ENCODE measurements around the gene SGK2. TPM values are rescaled to one million over a fixed set of nuclear protein-coding genes. Genes with fewer than 3 reads are reported as not detected.

Gene SGK2
- total RNA-seq, 4 donors from 2014 or later: 1.8 to 13.6 (median 5.3) TPM

DNA sequence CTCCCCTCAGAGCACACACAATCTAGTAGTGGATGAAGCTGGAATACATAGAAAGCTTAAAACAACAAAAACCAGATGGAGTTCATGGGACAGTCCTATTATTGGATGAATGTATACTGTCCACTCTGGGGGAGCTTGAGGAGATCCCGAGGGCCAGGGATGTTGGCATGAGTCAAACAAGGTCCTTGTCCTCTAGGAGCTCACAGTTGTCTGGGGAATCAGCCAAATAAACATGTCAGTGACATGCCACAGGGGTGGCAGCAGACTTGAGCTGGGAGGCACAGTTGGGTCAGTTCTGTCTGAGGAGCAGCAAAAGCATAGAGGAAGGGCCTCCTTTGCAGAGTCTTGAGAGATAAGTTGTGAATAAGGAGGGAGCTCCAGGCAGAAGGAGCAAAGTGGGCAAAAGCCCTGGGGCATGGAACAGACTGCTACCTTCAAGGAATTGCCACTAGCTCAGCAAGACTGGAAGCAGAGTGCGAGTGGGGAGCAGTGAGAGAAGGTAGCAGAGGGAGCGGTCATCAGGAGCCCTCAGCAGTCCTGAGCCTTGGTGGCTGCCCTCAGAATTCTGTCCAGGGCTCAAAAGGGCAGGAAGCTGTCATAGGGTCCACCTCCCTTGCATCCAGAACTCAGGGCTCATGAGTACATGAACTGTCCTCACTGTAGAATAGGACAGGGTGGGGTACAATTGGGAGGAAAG, 29.2 kb upstream of the SGK2 start:
- intact Hi-C loops (cut with DNase I; ENCODE audit: low total_unique reads): loop anchor here (10.0 kb wide), 1 partner anchor 555 kb away; no protein-coding TSS in a partner anchor

DNA sequence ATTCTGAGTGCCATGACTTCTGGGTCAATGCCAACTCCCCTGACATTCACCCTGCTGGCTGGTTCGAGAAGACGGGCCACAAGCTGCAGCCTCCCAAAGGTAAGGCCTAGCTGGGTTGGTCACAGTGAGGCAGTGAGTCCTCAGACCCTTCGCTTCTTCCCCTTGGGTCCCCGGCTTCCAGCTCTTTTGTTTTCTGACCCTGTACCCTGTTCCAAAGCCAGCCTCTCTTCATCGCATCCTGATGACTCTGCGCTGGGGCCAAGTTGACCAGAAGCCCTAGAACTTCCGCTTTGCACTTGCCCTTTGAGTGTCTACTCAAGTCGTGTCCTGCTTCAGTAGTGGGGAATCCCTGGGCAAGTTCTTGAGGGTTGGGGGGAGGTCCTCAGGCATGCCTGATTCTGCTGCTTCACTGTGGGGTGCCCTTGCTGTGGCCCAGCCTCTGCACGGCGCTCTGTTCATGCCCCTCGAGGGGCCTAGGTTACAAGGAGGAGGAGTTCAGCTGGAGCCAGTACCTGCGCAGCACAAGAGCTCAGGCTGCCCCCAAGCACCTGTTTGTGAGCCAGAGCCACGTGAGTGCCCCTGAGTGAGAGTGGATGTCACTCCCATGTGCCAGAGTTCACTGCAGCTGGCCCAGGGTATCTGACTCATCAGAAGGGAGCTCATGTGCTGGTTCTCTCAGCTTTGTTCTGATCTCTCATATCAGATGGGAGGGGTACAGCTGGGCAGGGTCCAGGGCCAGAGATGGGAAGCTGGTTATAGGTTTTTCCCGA, 28.3 kb upstream of the SGK2 start:
- WGBS, 2 donors: 79 to 84% methylated on average over 14 of the region's 14 CpGs
- no peak overlapping the region for H3K4me3 ChIP-seq (ENCODE audit: low read depth, poor library complexity, severe bottlenecking)
- no peak for TF ChIP-seq POLR2A (IDR thresholded peaks at IDR 0.05)
- TF ChIP-seq, protein P1, sequence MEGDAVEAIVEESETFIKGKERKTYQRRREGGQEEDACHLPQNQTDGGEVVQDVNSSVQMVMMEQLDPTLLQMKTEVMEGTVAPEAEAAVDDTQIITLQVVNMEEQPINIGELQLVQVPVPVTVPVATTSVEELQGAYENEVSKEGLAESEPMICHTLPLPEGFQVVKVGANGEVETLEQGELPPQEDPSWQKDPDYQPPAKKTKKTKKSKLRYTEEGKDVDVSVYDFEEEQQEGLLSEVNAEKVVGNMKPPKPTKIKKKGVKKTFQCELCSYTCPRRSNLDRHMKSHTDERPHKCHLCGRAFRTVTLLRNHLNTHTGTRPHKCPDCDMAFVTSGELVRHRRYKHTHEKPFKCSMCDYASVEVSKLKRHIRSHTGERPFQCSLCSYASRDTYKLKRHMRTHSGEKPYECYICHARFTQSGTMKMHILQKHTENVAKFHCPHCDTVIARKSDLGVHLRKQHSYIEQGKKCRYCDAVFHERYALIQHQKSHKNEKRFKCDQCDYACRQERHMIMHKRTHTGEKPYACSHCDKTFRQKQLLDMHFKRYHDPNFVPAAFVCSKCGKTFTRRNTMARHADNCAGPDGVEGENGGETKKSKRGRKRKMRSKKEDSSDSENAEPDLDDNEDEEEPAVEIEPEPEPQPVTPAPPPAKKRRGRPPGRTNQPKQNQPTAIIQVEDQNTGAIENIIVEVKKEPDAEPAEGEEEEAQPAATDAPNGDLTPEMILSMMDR (IDR thresholded peaks at IDR 0.05): no peak
- intact Hi-C loops (cut with DNase I; ENCODE audit: low total_unique reads): loop anchor here (10.0 kb wide), 1 partner anchor 554 kb away; no protein-coding TSS in a partner anchor
- DNase-seq (ENCODE audit: low spot score in 2 of 2): peak in 1 of 2 donors; percentile 82

More for the DNA sequence above, 29.2 kb upstream of the SGK2 start:
- 86 to 90% methylated on average over 3 of the region's 3 CpGs for WGBS, 2 donors
- peak in 1 of 2 donors; percentile 29 for DNase-seq (ENCODE audit: low spot score in 2 of 2)
- no peak overlapping the region for H3K4me3 ChIP-seq (ENCODE audit: low read depth, poor library complexity, severe bottlenecking)
- TF ChIP-seq, protein P1 (IDR thresholded peaks at IDR 0.05): no peak
- no peak for TF ChIP-seq POLR2A (IDR thresholded peaks at IDR 0.05)

DNA sequence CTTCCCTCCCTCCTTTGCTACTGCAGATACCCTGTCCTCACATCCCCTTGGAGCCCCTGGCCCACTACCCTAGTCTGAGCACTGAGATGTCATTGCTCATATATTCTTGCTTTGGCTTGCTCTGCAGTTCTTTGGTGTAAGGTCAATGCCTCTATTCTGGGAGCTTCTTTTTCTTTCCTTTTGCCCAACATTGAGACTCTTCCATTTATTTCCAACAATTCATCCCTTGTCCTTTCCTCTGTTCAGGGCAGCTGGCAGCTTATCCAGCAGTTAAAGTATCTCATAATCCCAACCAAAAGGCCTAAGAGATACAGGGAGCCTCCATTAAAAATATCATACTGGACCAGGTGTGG, 27.8 kb upstream of the SGK2 start:
- TF ChIP-seq, protein P1 (IDR thresholded peaks at IDR 0.05): no peak
- no peak for TF ChIP-seq POLR2A (IDR thresholded peaks at IDR 0.05)
- H3K4me3 ChIP-seq (ENCODE audit: low read depth, poor library complexity, severe bottlenecking): no peak overlapping the region
- intact Hi-C loops (cut with DNase I; ENCODE audit: low total_unique reads): loop anchor here (10.0 kb wide), 1 partner anchor 554 kb away; no protein-coding TSS in a partner anchor
- no peak for DNase-seq (ENCODE audit: low spot score in 2 of 2)

DNA sequence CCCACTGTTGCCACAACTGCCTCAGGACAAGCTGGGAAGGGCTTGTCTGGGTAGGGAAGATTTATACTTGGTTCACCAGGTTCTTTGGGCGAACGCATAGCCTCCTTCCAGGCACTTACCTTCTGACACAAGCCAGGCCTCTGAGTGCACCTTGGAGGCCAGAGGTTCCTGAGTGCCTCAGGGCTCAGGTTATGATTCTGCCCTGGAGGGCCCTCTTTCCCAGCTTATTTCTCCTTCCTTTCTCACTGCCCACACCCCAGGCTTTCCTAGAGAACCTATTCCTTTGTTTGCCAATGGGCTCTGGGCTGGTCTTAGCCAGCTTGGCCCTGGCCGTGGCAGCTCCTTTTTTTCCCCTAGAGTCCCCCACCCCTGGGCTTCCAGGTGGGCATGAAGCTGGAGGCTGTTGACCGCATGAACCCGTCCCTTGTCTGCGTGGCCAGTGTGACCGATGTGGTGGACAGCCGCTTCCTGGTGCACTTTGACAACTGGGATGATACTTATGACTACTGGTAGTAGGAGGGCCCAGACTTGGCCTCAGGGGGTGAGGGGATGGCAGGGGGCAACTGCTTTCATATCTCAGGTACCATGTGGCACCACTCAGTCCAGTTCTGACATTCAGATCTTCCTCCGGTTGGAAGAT, 26.3 kb upstream of the SGK2 start:
- intact Hi-C loops (cut with DNase I; ENCODE audit: low total_unique reads): loop anchor here (10.0 kb wide), 1 partner anchor 552 kb away; no protein-coding TSS in a partner anchor
- peak in 1 of 2 donors; percentile 73 for DNase-seq (ENCODE audit: low spot score in 2 of 2)
- no peak for TF ChIP-seq POLR2A (IDR thresholded peaks at IDR 0.05)
- TF ChIP-seq, protein P1 (IDR thresholded peaks at IDR 0.05): no peak
- H3K4me3 ChIP-seq (ENCODE audit: low read depth, poor library complexity, severe bottlenecking): no peak overlapping the region
- 94% methylated on average over 9 of the region's 9 CpGs for WGBS, 2 donors

DNA sequence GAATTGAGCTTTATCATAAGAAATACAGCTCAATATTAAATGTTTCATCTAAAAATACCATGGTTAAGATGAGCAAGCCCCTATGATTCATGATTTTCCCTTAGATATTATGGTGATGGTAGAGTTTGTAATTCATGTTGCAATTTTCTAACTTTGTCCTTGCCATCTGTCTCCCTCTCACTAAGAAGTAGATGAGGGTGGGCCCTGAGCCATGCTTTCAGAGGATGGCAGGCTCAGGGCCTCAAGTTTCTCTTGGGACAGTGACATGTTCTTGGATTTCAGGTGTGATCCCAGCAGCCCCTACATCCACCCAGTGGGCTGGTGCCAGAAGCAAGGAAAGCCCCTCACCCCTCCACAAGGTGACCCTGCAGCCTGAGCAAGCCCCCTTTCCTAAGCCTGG, 25.8 kb upstream of the SGK2 start:
- DNase-seq (ENCODE audit: low spot score in 2 of 2): peak in 1 of 2 donors; percentile 67
- intact Hi-C loops (cut with DNase I; ENCODE audit: low total_unique reads): loop anchor here (10.0 kb wide), 1 partner anchor 552 kb away; no protein-coding TSS in a partner anchor
- TF ChIP-seq, protein P1 (IDR thresholded peaks at IDR 0.05): no peak
- TF ChIP-seq POLR2A (IDR thresholded peaks at IDR 0.05): no peak
- no peak overlapping the region for H3K4me3 ChIP-seq (ENCODE audit: low read depth, poor library complexity, severe bottlenecking)
